ENCODE measurements around the gene ELP6. TPM values are rescaled to one million over a fixed set of nuclear protein-coding genes. Genes with fewer than 3 reads are reported as not detected.

The ELP6 gene
- total and polyA plus RNA-seq, 8 donors: 7.4 to 25.6 (median 11.2) TPM

GRCh38 chr3:47503033-47503432 lies 10.5 kb downstream of the ELP6 start:
- Histone ChIP-seq H3K4me3 (no peak overlapping the region), H3K9me3 (no peaks in the 10 kb centered on the region), H3K4me1 (no peaks in the 10 kb centered on the region), H3K27ac (no peak overlapping the region), H3K27me3 (no peaks in the 10 kb centered on the region), H3K36me3 (peaks cover 0 to 19% (median 8%) of the 10 kb centered on the region in 3 donors)
- DNase-seq: no peak
- no peak for TF ChIP-seq CTCF (IDR thresholded peaks at IDR 0.05)
- intact Hi-C loops (cut with DNase I): no loop called here
- no peak for ATAC-seq
- FAIRE-seq: no peak
- 94 to 96% methylated on average over 2 of the region's 2 CpGs for WGBS, 2 donors

- no peak for ATAC-seq
- peaks cover 0 to 24% (median 0%) of the 10 kb centered on the region in 3 donors for H3K36me3 ChIP-seq
- no peak for FAIRE-seq
- H3K27ac ChIP-seq: no peak overlapping the region
- no peaks in the 10 kb centered on the region for H3K9me3 ChIP-seq
- no peaks in the 10 kb centered on the region for H3K27me3 ChIP-seq
- intact Hi-C loops (cut with DNase I): no loop called here
- DNase-seq: no peak
- TF ChIP-seq CTCF (IDR thresholded peaks at IDR 0.05): no peak
- no peak overlapping the region for H3K4me3 ChIP-seq
- H3K4me1 ChIP-seq: no peaks in the 10 kb centered on the region
Observed at GRCh38 chr3:47496892-47497291, 16.6 kb downstream of the ELP6 start.

DNA sequence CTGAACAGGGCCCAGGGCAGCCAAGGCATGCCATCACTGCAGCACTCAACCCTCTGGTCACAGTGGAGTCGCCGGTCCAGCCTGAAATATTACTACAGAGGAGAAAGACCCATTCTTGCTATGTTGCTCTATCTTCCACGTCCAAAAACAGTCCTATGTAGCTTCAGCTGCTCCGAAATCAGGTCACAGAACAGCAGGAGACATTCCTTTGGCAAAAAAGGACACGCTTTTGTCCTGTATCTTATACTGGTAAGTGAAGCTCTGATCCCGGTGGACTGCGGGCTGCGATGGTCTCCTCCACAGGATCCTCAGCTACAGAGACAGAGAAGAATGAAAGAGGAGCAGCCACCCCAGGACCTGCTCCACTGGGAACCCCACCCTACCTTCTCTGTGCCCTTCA lies 17.6 kb downstream of the ELP6 start:
- 93 to 96% methylated on average over 8 of the region's 8 CpGs for WGBS, 2 donors
- H3K4me3 ChIP-seq: no peak overlapping the region
- ATAC-seq (no peak), DNase-seq (no peak), FAIRE-seq (no peak)
- no peaks in the 10 kb centered on the region for H3K27me3 ChIP-seq
- H3K27ac ChIP-seq: no peak overlapping the region
- H3K9me3 ChIP-seq: no peaks in the 10 kb centered on the region
- TF ChIP-seq CTCF (IDR thresholded peaks at IDR 0.05): no peak
- intact Hi-C loops (cut with DNase I): no loop called here
- no peaks in the 10 kb centered on the region for H3K4me1 ChIP-seq
- H3K36me3 ChIP-seq: peaks cover 0 to 17% (median 0%) of the 10 kb centered on the region in 3 donors

DNA sequence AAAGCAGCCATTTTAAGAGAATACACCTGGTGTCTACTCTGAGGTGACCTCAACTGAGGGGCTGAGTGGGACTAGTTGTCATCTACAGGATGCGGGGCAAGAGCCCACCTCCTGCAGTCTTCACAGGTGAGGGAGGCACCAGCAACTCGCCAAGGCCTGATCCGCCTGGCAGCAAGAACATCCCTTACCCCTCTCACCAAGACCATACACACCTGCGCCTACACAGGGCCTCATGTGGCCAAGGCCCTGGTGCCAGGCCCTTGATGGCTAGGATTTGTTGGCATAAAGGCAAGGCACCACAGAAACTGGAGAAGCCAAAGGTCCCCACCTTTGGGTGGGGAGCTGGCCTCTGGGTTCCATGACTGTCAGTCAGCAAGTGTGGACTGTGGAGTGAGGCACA lies 18.4 kb downstream of the ELP6 start:
- intact Hi-C loops (cut with DNase I): no loop called here
- Histone ChIP-seq H3K36me3 (peaks cover 0 to 17% (median 0%) of the 10 kb centered on the region in 3 donors), H3K27me3 (no peaks in the 10 kb centered on the region), H3K4me1 (no peaks in the 10 kb centered on the region), H3K4me3 (no peak overlapping the region), H3K27ac (no peak overlapping the region), H3K9me3 (no peaks in the 10 kb centered on the region)
- no peak for TF ChIP-seq CTCF (IDR thresholded peaks at IDR 0.05)
- FAIRE-seq (no peak), DNase-seq (no peak), ATAC-seq (no peak)
- WGBS, 2 donors: 95 to 96% methylated on average over 4 of the region's 4 CpGs

- H3K27ac ChIP-seq: no peak overlapping the region
- 87 to 90% methylated on average over 12 of the region's 12 CpGs for WGBS, 2 donors
- intact Hi-C loops (cut with DNase I): no loop called here
- no peak for TF ChIP-seq CTCF (IDR thresholded peaks at IDR 0.05)
- ATAC-seq: no peak
- no peak for DNase-seq
- H3K27me3 ChIP-seq: no peaks in the 10 kb centered on the region
- no peaks in the 10 kb centered on the region for H3K9me3 ChIP-seq
- peaks cover 0 to 10% (median 0%) of the 10 kb centered on the region in 3 donors for H3K36me3 ChIP-seq
- peaks cover 0 to 3% (median 2%) of the 10 kb centered on the region in 3 donors for H3K4me1 ChIP-seq
- FAIRE-seq: no peak
- no peak overlapping the region for H3K4me3 ChIP-seq
Observed at GRCh38 chr3:47491777-47492176, 21.7 kb downstream of the ELP6 start.

Data from pancreas (tissue), 10 donors.